ENCODE measurements around the gene TMEM171.

Gene TMEM171

GRCh38 chr5:73120222-73121118 lies at the start of gene TMEM171:
Gene TMEM171 (plus strand): TSS chr5:73120575. CDS start chr5:73123374, 2,799 bp downstream.
- no peak for DNase-seq

GRCh38 chr5:73081093-73081492 lies 39.3 kb upstream of the TMEM171 start:
- no peak for DNase-seq

- no peak for DNase-seq
Observed at GRCh38 chr5:73088026-73088425, 32.3 kb upstream of the TMEM171 start.

- peak; percentile 10 for DNase-seq
Observed at GRCh38 chr5:73093943-73094342, 26.4 kb upstream of the TMEM171 start.

DNA sequence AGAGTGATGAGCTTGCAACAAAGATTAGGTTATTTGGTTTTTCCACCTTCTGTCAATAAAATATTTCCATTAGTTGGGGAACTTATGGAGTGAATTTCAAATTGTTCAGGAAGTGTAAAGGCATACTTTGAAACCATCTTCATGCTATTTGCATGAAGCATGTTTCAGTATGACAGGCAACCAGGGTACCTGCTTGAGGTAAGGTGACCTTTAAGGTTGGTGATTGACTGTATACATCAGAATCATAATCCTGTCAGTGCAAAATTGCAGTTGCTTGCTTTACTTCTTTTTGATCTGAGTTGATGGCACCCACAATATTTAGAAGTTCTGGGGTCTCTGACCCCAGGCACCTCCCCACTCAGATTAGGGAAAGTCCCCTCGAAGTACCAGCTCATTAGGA lies 26.0 kb upstream of the TMEM171 start:
- DNase-seq: no peak

- DNase-seq: no peak
Observed at GRCh38 chr5:73095564-73096238, 24.7 kb upstream of the TMEM171 start.

DNA sequence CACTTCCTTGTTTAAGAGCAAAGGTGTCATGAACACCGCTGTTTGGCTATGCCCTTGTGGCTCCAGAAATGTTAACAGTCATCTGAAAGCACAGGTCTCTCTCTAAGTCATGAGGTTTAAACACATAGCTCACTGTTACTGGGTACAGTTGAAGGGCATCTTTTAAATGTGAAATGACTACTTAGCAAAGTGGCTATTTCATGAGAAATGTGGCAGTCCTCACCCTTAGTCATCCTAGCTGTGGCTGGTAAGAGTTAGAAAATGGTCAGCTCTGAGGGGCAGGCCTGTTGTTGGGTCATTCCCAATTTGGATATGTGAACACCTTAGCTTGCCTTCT lies 24.2 kb upstream of the TMEM171 start:
- DNase-seq: no peak

DNA sequence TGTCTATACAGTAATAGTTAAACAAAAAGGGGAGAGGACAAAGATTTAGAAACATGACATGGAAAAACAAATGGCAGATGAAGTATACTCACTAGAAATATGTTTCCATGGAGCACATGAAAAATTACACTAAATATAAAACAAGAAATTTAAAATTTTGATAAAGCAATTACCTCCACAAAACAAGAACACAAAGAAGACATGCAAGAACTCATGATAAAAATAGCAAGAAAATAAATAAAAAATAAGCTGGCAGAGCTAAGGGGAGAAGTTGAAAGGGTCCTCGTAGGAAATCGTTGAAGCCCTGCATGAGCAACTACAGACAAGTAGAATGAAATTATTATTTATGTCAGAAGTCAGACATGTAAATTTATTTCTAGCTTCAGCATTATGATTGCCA lies 22.6 kb upstream of the TMEM171 start:
- no peak for DNase-seq

DNA sequence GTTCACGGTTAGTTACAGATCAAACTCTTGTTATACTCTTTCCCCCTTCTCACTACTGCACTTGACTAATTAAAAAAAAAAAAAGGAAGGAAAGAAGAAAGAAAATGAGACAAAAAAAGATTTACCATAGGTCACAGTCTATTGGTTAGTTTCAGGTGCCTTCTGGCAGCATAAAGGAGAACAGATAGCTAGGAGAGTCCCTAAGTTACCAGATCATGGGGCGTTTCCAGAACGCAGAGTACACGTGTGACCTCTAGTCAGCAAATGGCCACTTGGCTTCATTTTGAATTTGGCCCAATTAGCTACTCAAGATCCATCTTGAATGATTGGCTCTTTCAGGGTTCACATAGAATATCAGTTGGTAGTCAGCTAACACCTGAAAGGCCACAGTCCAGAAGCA lies 20.3 kb upstream of the TMEM171 start:
- DNase-seq: no peak

DNA sequence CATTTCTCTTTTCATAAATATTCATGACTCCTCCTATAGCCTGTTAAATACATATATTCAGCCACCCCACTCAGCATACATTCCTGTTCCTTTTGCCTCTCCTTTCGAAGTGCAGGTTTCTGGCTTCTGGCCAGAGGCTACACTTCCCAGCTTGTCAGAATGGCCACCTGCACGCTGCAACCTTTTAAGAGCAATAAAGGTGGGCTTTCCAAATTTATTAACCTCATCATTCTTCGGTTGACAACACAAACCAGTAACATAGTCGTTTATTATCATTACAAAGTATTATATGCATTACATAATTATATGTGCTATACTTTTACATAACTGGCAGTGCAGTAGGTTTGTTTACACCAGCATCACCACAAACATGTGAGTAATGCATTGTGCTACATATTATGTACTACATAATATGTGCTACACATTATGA lies 16.5 kb upstream of the TMEM171 start:
- no peak for DNase-seq

DNA sequence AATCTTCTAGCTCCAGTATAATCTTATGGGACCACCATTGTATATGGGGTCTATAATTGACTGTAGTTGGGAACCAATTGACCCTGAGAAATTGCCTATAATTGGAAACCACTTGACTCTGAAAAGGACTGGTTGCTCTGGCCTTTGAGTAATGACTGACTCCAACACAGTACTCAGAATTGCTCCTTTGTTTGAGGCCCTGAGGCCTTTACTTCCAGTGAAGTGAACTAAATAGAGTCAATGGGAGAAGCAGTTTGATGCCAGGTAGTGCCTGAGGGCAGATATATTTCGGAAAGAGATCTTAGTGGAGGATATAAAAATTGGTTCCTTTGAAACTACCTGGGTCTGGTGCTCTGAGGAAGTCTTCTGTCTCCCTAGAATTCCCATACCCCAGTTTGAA lies 16.0 kb upstream of the TMEM171 start:
- DNase-seq: no peak

- DNase-seq: no peak
Observed at GRCh38 chr5:73106335-73106734, 14.0 kb upstream of the TMEM171 start.

- DNase-seq: no peak
Observed at GRCh38 chr5:73110190-73110589, 10.2 kb upstream of the TMEM171 start.

DNA sequence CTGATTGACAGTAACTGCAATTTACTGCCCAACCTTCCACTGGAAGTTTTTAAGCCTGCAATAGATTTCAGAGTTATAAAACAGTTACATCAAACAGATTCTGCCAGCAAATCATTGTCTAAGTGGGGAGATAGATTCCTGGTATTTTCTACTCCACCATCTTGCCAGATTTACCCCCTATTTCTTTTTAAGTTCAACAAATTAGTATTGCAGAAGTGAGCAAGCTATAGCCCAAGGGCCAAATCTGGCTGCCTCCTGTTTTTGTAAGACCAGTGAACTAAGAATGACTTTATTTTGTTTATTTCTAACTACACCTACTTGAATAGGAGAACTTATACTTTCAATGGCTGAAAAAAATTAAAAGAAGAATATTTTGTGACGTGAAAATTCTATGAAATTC lies 8.8 kb upstream of the TMEM171 start:
- no peak for DNase-seq

DNA sequence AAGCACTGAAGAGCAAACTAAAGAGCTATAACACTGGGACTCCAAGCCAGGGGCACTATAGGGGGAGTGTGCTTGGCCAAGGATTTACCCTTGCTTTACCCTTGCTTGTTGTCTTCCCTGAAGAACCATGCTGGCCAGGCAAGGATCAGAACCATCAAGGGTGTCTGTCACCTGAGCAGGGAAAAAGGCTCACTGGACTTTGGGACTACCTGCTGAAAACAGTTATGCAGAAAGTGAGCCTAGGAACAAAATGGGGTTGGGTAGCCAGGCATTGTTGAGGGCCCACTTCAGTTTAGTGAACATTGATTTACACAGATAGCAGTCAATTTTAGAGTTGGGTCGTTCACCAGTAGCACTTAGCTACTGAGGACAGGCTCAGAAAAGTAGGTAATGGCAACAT lies 8.0 kb upstream of the TMEM171 start:
- DNase-seq: no peak

DNA sequence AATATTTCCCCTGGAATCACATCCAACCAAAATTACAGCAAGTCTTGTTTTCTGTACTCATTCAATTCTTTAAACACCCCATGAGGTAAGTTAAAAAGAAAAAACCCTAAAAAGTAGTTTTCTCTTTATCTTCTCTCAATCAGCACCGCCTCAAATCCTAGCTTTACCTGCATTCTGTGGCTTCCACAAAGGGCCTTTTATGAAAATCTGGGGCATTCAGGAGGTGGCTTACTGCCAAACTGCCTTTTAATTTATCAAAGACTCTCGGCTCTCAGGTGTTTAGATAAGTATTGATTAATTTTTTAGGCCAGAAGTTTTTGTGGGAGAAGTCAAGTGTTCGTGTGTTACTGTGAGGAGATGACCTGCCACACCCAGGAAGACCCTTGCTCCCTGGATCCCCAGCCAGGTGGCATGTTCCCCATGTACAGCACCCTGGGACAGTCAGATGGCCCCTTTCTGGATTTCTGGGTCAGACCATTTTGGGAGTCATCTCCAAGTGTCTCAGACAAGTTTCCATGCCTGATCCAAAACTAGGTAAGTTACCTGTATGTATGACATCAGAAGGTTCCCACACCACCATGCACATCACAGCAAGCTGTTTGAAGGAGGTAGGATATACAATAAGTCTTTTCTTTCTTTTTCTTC lies 6.2 kb upstream of the TMEM171 start:
- DNase-seq: no peak

GRCh38 chr5:73115399-73116051 lies 4.8 kb upstream of the TMEM171 start:
- DNase-seq: no peak

- no peak for DNase-seq
Observed at GRCh38 chr5:73116506-73116905, 3.9 kb upstream of the TMEM171 start.

GRCh38 chr5:73117088-73117740 lies 3.2 kb upstream of the TMEM171 start:
- DNase-seq: no peak

DNA sequence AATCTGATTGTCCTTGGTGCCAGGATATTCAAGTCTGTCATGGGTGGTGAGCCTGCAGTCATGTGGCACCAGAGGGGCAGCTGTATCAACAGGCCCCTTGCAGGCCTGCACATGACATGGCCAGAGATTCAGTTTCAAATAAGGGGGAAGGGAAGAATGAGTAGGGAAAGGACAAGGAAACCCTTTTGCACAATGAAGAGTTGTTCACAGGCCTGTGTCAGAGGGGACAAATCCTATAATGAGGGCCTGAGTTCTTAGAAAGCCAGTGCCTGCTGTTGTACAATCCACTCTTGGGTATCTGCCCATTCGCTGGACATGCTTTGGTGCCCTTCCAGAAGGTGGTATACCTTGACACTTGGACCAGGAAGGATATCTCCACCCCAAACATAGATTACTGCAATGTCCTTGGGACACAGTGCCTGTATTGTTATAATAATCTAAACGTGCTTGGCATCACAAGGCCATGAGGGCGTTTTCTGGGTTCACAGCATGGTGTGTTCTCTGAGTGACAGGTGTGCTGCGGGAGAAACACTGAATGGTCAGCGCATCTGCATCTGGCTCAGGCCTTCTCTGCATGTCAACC lies 1.9 kb upstream of the TMEM171 start:
- DNase-seq: no peak

- peak; percentile 14 for DNase-seq
Observed at GRCh38 chr5:73119451-73120157, 771 bp upstream of the TMEM171 start.

DNA sequence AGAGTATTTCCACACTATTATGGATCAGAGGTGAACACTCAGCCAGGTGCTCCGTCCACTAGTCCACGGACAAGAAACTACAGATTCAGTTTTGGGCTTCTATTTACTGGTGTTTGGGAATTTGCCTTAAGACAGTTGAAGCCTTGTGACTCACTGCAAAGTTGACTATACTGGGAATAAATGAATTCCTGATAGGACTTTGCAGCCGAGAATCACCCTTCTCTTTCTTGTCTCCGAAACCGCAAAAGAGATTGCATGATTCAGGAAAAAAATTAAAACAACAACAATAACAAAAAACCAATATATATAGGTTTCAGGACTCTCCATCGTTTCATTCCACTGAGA lies 716 bp downstream of the TMEM171 start:
- DNase-seq: no peak
